NCI-H1694 (cell line): ENCODE results near the gene BLOC1S4.
"Not testable (repeated sequence)": the region's sequence is repeated elsewhere in the genome, so short reads cannot be mapped to it uniquely, and the experiment has no call there.

Experiments used
- DNase-seq: peaks from one replicate; lab custom pipeline; 2025; lab: John Stamatoyannopoulos, UW

BLOC1S4 gene

GRCh38 chr4:6716018-6716911 lies at the start of gene BLOC1S4:
TSS of gene BLOC1S4 (plus strand) at chr4:6716174. CDS start at chr4:6716210, 36 bp downstream.
- DNase-seq, result peak; percentile 62

DNA sequence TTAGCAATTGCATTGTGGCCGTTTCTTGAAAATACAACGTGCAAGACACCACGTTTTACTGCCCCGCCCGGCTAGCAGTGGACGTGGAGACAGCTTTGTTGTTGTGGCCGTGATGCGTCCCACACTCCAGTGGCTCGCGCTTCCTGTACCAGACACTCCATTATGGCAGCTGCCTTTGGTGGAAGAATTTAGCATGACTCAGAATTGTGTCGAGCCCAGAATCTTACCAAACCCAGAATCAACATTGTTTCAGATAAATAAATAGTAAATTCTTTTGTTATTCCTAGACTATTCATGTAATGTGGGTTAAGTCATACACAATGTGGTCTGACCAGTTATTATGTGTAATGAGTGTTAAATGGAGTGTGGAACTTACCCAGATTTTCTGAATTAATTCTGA lies 47.6 kb upstream of the BLOC1S4 start:
- no peak for DNase-seq

DNA sequence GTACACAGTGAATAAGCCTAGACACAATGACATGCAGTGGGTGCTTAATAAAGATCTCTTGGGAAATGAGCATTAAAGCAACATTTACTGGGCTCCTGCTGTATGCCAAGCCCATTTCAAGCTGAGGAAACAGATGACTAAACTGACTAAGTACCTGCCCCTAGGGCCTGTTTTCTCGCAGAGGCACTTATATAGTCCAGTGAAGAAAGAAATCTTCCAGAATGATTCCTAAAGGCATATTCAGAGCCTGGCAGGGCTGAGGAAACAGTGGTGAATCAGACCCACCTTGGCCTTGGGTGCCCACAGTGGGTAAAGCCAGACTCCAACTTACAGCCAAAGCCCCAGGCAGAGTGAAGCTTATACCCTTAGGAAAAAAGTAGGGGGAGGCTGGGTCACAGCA lies 44.3 kb upstream of the BLOC1S4 start:
- no peak for DNase-seq

DNA sequence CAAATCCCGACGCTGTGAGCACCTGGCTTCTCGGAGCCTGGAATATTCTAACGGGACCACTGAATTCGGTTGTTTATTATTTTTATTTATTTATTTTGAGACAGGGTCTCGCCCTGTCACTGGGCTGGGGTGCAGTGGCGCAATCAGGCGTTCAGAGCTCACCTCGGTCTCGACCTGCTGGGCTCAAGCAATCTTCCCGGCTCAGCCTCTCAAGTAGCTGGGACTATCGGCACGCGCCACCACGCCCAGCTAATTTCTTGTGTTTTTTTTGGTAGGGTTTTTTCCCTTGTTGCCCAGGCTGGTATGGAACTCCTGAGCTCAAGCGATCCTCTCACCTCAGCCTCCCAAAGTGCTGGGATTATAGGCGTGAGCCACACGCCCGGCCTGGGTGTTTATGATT lies 43.8 kb upstream of the BLOC1S4 start:
- no peak for DNase-seq

- not testable (repeated sequence) for DNase-seq
Observed at GRCh38 chr4:6672541-6673190, 43.3 kb upstream of the BLOC1S4 start.

DNA sequence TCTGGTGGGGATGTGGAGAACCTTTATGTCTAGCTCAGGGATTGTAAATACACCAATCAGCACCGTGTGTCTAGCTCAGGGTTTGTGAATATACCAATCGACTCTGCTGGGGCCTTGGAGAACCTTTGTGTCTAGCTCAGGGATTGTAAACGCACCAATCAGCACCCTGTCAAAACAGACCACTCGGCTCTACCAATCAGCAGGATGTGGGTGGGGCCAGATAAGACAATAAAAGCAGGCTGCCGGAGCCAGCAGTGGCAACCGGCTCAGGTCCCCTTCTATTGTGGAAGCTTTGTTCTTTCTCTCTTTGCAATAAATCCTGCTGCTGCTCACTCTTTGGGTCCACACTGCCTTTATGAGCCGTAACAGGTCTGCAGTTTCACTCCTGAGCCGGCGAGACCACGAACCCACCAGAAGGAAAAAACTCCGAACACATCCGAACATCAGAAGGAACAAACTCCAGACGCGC lies 42.7 kb upstream of the BLOC1S4 start:
- DNase-seq, result not testable (repeated sequence)

- no peak for DNase-seq
Observed at GRCh38 chr4:6673660-6674499, 42.1 kb upstream of the BLOC1S4 start.

DNA sequence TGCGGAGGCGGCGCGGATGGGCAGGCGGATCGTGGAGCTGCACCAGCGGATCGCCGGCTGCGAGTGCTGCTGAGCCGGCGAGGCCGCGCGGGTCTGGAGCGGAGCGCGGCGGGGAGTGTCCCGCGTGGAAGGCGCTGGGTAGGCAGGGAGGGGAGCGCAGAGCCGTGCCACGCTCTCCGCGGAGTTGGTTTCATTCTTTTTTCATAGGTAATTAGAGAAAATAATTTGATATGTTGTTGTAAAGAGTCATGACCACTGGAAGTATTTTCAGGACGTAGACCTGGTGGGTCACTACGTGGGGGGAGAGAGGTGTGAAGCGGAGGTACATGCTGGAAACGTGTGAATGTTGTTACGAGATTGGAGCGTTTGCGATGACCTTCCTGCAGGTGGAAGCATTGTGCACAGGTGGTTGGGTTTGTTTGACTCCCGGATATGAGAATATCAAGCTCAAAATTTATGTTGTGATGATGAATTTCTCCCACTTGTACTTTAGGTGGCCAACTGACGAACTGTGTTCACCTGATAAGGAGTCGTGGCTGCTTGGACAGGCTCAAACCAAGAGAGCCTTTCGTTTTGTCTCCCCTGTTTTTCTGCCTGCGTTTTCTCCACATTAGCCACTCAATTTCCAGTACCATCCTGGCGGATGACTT lies 41.3 kb upstream of the BLOC1S4 start:
- DNase-seq, result no peak

- no peak for DNase-seq
Observed at GRCh38 chr4:6676722-6677558, 39.0 kb upstream of the BLOC1S4 start.

DNA sequence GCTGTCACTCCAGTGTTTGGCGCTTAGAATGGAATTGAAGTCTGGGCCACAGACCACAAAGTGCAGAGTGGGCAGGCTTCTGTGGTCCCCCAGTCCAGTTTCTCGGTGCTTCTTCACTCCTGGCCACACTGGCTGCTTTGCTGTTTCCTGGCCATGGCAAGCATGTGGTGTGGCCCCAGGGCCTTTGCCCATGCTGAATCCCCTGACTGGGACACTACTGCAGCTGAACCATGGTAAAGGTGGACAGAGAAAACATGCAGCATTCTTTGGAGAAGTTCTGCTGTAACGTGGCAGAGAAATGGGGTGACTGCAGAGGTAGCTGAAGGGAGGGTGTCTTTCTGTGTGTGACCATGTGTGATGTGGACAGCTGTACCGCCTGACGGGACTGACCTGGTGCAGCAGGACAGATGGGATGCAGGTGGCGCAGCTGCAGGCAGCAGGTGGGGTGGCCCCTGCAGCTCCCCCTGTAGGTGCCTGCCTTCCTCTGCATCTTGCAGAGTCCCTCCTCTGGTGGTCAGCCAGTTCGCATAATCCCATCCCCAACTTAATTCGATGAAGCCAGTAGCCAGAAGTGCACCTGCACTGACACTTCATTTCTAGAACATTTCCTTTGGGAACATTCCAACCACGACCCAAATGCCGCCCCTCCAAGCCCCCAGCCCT lies 35.5 kb upstream of the BLOC1S4 start:
- DNase-seq, result no peak

DNA sequence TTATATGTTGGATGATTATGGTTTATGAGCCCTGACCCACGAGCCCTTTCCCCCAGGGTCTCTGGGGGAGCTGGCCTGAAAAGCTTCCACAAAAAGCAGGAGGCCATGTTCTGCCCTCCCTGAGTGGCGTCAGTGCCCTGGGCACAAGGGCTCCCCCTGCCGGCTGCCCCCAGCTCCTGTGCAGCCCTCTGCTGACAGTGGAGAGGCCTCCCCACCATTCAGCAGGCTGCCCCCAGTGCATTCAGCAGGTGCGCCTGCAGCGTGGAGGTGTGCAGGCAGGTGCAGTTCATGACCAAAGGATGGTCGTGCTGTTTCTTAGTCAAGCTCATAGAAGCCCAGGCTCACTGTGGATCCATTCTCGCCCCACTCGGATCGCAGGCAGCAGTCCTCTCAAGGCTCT lies 34.8 kb upstream of the BLOC1S4 start:
- DNase-seq, result no peak

DNA sequence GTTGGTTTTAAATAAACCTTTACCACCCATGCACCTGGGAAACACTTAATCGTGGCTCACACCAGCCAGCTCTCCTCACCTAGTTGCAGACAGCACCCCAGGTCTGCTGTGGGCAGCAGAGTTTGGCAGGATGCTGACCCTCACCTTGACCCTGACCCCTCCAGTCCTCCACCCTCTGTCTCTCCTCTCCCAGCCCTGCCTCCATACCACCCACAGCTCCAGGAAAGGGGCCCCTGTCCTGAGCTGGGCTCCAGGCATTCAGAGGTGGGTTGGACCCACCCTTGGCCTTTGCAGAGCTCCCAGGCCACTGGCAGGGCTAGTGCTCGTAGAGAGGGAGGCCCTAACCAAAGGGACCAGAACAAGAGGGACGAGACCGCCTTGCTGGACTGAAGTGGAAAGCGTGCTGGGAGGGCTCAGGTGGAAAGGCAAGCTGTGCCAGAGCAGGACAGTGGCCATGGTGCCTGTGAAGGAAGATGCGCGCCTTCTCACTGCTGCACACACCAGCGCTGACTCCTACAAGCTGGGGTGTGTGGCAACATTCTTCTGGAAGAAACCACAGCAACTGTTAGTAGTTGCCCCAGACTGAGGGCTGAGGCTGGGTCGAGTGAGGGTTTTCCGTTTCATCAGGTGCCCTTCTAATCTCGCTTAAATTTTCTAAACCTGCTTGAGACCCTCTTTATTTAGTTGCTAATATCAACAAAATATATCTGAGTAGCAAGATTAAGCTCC lies 32.9 kb upstream of the BLOC1S4 start:
- no peak for DNase-seq

- no peak for DNase-seq
Observed at GRCh38 chr4:6684656-6685055, 31.3 kb upstream of the BLOC1S4 start.

DNA sequence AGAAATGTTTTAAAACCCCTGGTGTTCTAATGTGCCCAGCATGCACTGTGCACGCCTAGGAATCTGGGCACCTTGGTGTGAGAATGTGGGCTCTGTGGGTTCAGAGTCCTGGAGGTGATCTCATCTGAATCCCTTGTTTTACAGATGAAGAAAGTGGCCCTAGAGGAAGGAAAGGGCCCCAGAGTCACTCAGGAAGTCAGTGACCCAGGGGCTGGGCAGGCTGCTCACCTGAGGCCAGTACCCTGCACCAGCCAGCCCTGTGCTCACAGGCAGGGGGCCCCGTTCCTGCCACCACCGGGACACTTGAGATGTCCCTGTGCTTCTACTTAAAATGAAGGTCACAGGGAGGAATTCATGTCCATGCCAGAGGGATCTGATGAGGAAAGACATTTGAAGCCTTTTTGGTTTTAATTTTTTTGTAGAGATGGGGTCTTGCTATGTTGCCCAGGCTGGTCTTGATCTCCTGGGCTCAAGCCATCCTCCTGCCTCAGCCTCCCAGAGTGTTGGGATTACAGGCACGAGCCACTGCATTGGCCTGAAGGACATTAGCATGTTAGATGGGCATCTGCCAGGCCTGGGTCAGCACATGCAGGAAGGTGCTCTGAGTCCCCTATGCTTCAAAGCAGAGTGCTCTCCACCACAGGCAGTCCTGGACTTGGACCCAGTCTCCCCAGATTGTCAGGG lies 29.7 kb upstream of the BLOC1S4 start:
- DNase-seq, result no peak

GRCh38 chr4:6687947-6688878 lies 27.8 kb upstream of the BLOC1S4 start:
- no peak for DNase-seq

DNA sequence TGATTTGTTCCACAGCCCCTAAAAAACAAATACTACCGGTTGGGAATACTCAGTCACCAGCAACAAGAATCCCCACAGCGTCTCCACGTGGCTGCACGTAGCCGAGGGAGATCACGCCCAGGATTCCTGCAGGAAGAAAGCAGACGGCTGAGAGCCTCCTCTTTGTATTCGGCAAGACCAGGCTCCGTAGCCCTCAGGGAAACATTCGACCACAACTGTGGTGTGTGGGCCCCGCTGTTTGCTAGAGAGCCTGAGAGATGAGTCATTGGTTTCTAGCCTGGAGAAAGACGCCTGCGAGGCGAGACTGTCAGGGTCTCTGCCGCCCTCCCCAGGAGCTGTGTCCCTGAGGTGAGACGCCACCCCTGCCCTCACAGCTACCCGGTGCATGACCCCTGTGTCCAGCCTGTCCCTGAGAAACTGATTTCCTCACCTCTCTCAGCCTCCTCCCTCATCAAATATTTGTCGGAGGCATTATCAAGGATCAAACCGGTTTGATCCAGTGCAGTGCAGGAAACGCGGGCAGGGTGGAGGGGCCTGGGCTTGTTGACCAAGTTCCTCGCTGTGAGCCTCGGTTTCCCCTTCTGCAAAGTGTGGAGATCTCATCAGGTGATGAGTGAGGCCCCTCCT lies 27.0 kb upstream of the BLOC1S4 start:
- DNase-seq, result no peak

DNA sequence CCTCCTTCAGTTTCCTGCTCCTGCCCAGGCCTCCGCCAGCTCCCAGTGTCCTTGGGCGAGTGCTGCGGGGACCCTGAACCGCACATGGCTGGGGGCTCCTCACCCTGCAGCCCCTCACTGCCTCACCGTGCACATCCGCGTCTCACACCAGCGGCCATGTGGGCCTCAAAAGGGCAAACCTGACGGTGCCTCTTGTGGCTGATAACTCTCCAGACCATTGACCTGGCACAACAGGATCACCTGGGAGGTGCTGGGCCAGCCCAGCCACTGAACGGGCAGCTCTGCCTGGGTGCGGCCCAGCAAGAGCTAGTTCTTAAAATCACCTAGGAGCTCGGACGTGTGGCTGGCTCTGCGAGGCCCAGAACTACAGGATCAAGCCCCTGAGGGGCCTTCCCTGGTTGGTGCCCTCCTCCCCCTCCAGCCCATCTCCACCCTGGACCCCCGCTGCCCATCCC lies 26.4 kb upstream of the BLOC1S4 start:
- DNase-seq, result no peak
